NT2/D1 (cell line): ENCODE data around the gene GAB3.

Experiments
- DNase-seq: peaks from one replicate; pipeline ENCODE4 v3.0.0-alpha.2; 2011; ENCODE audit warnings: low read depth, low spot score
- H3K27me3 ChIP-seq: 2 replicates; pipeline ENCODE4 v1.6.0; 2011; ENCODE audit warnings: mild to moderate bottlenecking; ENCODE audit not compliant: insufficient read length, insufficient read depth
- H3K36me3 ChIP-seq: 2 replicates; pipeline ENCODE4 v1.6.1; 2011; ENCODE audit warnings: mild to moderate bottlenecking, low read length, mixed read lengths; ENCODE audit not compliant: insufficient read depth, insufficient read length
- H3K4me1 ChIP-seq: 2 replicates; pipeline ENCODE4 v1.5.1; 2011; ENCODE audit not compliant: insufficient read depth, insufficient read length
- H3K4me3 ChIP-seq: 2 replicates; pipeline ENCODE4 v1.5.1; 2011; ENCODE audit warnings: low read depth; ENCODE audit not compliant: insufficient read length
- H3K9ac ChIP-seq: 2 replicates; pipeline ENCODE4 v1.6.0; 2011; ENCODE audit warnings: low read depth; ENCODE audit not compliant: insufficient read length
- H3K9me3 ChIP-seq: 2 replicates; pipeline ENCODE4 v1.5.1; 2011; ENCODE audit warnings: mild to moderate bottlenecking, low read length; ENCODE audit not compliant: insufficient read depth
- SUZ12 ChIP-seq: IDR thresholded peaks from 2 replicates; pipeline ENCODE4 v1.6.1; 2011; ENCODE audit not compliant: insufficient read length, insufficient read depth; ENCODE audit errors: extremely low read depth
- YY1 ChIP-seq: IDR thresholded peaks from 2 replicates; pipeline ENCODE4 v1.6.1; 2011; ENCODE audit not compliant: insufficient read length, insufficient read depth
- ZNF274 ChIP-seq: IDR thresholded peaks from 2 replicates; pipeline ENCODE4 v1.6.1; 2011; ENCODE audit warnings: mild to moderate bottlenecking, low read depth, low read length

The GAB3 gene, protein sequence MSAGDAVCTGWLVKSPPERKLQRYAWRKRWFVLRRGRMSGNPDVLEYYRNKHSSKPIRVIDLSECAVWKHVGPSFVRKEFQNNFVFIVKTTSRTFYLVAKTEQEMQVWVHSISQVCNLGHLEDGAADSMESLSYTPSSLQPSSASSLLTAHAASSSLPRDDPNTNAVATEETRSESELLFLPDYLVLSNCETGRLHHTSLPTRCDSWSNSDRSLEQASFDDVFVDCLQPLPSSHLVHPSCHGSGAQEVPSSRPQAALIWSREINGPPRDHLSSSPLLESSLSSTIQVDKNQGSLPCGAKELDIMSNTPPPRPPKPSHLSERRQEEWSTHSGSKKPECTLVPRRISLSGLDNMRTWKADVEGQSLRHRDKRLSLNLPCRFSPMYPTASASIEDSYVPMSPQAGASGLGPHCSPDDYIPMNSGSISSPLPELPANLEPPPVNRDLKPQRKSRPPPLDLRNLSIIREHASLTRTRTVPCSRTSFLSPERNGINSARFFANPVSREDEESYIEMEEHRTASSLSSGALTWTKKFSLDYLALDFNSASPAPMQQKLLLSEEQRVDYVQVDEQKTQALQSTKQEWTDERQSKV

DNA sequence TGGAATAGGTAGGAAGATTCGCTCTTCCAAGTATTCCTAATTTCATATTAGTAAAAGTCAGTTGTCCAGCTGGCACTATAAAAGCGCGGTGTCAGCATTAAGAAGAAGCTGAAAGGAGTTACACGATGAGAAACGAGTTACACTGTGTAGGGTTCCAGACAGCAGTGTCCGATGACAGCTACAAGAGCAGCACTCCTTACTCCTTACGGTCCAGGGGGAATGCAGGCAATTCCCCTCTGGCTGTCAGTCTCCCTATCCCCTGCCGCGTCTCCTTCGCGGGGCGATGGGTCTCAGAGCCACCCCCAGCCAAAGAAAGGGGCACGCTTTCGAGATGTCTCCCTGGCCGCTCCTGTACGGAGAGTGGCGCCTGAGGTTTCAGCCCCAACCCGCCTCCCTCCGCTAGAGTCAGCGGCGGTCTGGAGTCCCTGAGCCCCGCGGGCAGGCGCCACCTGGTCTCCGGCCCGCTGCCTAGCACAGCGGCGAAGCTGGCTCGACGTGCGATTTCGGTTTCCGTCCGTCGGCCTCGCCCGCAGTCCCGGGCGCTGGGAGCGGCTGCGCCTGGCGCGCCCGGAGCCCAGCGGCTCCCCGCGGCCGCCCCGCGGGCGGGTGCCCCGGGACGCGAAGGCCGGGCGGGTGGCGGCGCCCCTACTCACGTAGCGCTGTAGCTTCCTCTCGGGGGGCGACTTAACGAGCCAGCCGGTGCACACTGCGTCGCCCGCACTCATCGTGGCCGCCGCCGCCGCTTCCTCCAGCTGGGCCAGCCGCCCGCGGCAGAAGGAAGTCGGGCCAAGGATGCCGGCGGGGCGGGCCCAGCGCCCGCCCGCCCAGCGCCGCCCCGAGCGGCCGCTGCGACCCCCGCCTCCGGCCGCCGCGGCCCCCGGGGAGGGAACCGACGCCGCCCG is at the start of gene GAB3:
Gene GAB3 (minus strand): TSS at position 777 of the 902 bp plus-strand sequence. CDS start 52 bp downstream, at position 725.
- TF ChIP-seq YY1 (no peak), SUZ12 (no peak), ZNF274 (no peak)

DNA sequence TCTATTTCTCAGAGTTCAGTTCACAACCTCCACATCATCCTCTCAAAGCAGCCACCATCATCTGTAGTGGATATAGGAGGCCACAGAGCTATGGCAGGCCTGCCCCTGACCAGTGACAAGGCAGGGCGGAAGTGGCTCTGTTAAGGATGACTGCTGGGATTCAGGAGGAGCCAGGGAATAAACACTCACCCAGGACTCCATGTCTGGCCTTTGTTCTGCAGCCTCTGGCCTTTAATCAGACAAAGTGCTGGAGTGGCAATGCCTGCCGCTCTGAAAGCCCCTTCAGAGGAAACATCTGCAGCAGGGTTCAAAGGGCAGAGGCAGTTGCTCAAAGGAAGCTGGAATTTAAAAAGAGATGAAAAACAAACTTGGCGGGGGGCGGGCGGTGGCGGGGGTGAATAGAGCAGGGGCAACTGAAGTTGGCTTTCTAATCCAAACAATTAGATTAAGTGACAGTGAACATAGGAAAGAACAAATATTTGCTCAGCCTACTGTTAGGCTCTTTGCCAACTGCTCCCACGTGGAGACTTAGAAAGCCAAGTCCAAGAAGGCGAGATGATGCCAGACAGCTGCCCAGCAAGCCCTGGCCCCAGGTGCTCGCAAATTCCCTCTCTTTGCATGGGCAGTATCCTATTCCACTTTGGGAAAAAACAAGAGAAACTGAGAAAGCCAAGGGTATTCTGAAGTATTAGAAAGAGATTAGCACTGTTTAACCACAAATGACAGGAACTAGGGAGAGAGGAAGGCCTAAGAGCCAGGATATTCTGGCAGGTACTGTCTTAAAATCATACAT is 48.9 kb upstream of the GAB3 start:
- Histone ChIP-seq H3K9ac (no peak overlapping the region), H3K9me3 (no peaks in the 10 kb centered on the region), H3K4me1 (no peaks in the 10 kb centered on the region), H3K4me3 (no peak overlapping the region), H3K36me3 (no peaks in the 10 kb centered on the region), H3K27me3 (no peaks in the 10 kb centered on the region)
- TF ChIP-seq YY1 (no peak), SUZ12 (no peak), ZNF274 (no peak)
- no peak for DNase-seq

More for the DNA sequence above, at the start of gene GAB3:
- H3K9ac ChIP-seq, result peak within 1 kb of the TSS; percentile 42
- H3K27me3 ChIP-seq, result peaks cover 37% of the 10 kb centered on the region
- no peaks in the 10 kb centered on the region for H3K36me3 ChIP-seq
- DNase-seq, result no peak
- no peaks in the 10 kb centered on the region for H3K9me3 ChIP-seq
- no peaks in the 10 kb centered on the region for H3K4me1 ChIP-seq
- H3K4me3 ChIP-seq, result peak within 1 kb of the TSS; percentile 34

DNA sequence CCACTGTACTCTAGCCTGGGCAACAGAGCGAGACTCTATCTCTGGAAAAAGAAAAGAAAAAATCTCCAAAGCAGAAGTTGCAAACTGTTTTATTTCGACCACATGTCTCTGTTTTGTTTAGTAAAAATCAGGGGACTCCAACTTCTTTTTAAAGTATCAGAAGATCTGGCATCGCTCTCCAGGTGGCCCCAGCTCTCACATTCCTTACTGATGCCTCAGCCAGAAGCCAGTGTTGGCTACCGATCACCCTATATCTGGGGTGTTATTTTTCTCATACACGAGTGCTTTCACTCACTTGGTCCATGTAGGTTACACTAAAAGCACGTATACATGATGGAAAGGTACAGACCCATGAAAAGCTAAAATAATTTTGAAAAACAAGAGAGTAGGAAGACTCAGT is 46.1 kb upstream of the GAB3 start:
- DNase-seq, result no peak

DNA sequence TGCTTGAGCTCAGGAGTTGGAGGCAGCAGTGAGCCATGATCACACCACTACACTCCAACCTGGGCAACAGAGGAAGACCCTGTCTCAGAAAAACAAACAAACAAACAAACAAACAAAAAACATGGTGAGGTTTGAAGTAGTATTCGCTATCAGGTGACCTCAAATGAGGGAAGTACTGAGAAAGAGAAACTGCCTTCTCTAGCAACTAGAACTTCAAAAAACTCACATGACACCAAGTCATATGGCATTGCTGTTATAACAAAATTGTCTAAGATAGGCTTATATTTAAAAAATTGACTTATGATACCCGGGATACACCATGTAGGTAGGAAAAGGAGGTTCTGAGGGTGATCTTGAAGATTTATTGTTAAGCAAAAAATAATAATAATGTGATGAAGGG is 44.1 kb upstream of the GAB3 start:
- no peak for DNase-seq
- no peaks in the 10 kb centered on the region for H3K36me3 ChIP-seq
- no peaks in the 10 kb centered on the region for H3K9me3 ChIP-seq
- TF ChIP-seq ZNF274 (no peak), SUZ12 (no peak), YY1 (no peak)
- no peak overlapping the region for H3K4me3 ChIP-seq
- H3K9ac ChIP-seq, result no peak overlapping the region
- H3K27me3 ChIP-seq, result no peaks in the 10 kb centered on the region
- H3K4me1 ChIP-seq, result no peaks in the 10 kb centered on the region

More for the DNA sequence above, 46.1 kb upstream of the GAB3 start:
- no peaks in the 10 kb centered on the region for H3K36me3 ChIP-seq
- H3K9ac ChIP-seq, result no peak overlapping the region
- H3K4me3 ChIP-seq, result no peak overlapping the region
- no peaks in the 10 kb centered on the region for H3K9me3 ChIP-seq
- no peaks in the 10 kb centered on the region for H3K27me3 ChIP-seq
- H3K4me1 ChIP-seq, result no peaks in the 10 kb centered on the region
- TF ChIP-seq SUZ12 (no peak), ZNF274 (no peak), YY1 (no peak)

DNA sequence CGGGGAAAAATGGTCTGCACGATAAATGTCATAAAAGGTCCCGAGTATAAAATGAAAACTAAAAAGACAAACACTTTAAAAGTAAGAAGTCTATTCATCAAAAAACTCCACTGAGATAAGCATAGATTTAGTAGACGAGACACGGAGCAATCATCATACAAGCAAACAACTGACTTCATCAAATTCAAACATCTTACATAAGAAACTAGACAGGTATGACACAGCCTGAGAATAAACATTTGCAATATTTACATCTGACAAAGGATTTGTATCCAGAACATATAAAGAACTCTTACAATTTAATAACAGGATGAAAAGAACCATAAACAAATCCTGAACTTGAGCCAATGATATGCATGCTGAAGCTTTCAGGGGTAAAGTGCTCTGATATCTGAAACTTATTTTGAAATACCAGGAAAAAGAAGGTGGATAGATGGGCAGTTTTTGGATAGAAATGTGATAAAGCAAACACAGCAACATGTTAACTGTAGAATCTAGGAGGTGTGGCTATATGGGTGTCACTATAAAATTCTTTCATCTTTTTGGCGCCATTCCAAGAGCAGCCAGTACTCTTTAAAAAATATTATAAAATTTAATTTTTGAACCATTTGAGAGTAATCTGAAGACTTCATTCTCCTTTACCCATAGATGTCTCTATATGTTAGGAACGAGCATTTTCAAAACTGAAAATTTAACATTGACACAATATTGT is 42.4 kb upstream of the GAB3 start:
- Histone ChIP-seq H3K4me1 (no peaks in the 10 kb centered on the region), H3K9ac (no peak overlapping the region), H3K27me3 (no peaks in the 10 kb centered on the region), H3K36me3 (no peaks in the 10 kb centered on the region), H3K4me3 (no peak overlapping the region), H3K9me3 (no peaks in the 10 kb centered on the region)
- no peak for DNase-seq
- no peak for TF ChIP-seq ZNF274
- TF ChIP-seq YY1, result no peak
- no peak for TF ChIP-seq SUZ12

DNA sequence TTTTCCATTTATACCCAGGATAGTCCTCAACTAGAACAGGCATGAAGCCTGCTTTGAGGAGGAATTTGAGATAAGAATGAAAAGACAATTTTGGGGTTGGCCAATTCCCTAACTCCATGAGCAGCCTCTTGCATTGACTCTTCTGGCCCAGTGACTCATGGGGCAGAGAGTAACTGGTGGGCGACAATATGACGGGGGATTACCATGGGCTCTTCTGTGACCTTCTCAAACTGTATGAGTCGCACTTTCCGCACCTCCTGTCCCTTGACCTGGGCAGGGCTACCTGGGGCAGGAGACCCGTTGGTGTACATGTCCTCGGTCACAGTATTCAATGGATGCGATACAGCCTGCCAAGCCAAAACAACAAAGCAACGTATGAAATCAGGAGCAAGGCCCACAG is 41.1 kb upstream of the GAB3 start:
- TF ChIP-seq SUZ12, result no peak
- TF ChIP-seq ZNF274, result no peak
- TF ChIP-seq YY1, result no peak
- H3K4me1 ChIP-seq, result no peaks in the 10 kb centered on the region
- H3K27me3 ChIP-seq, result no peaks in the 10 kb centered on the region
- no peak for DNase-seq
- no peaks in the 10 kb centered on the region for H3K9me3 ChIP-seq
- no peaks in the 10 kb centered on the region for H3K36me3 ChIP-seq
- no peak overlapping the region for H3K4me3 ChIP-seq
- H3K9ac ChIP-seq, result no peak overlapping the region
